Measurements from ENCODE around the gene SYT14.
"Not testable (repeated sequence)": the region's sequence is repeated elsewhere in the genome, so short reads cannot be mapped to it uniquely, and the experiment has no call there.

Gene SYT14

DNA sequence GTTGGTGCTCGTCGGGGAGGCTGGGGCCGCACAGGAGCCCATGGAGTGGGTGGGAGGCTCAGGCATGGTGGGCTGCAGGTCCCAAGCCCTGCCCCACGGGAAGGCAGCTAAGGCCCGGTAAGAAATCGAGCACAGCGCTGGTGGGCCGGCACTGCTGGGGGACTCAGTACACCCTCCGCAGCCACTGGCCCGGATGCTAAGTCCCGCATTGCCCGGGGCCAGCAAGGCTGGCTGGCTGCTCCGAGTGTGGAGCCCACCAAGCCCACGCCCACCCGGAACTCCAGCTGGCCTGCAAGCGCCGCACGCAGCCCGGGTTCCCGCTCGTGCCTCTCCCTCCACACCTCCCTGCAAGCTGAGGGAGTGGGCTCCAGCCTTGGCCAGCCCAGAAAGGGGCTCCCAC, 39.2 kb upstream of the SYT14 start:
- not testable (repeated sequence) for H3K36me3 ChIP-seq (ENCODE audit: control insufficient read depth in 1 of 2, insufficient read depth in 2 of 2, low read length in 2 of 2); H3K9ac ChIP-seq (ENCODE audit: low read length); H2BK120ac ChIP-seq (ENCODE audit: insufficient read depth, low read length, poor library complexity); H4K91ac ChIP-seq (ENCODE audit: low read depth, low read length); H3K4ac ChIP-seq (ENCODE audit: low read depth, low read length); H3K18ac ChIP-seq (ENCODE audit: low read length); H2AK5ac ChIP-seq (ENCODE audit: low read length); DNase-seq; H4K12ac ChIP-seq (ENCODE audit: low read depth, low read length); H3K79me1 ChIP-seq (ENCODE audit: low read length); H2BK5ac ChIP-seq (ENCODE audit: low read depth, low read length, poor library complexity); H3K79me2 ChIP-seq (ENCODE audit: control insufficient read depth, insufficient read depth, low read length, poor library complexity); H3K27me3 ChIP-seq (ENCODE audit: insufficient read depth, low read length); H3K9me3 ChIP-seq (ENCODE audit: insufficient read depth, low read depth, low read length); H3K27ac ChIP-seq (ENCODE audit: low read depth, low read length); H3K4me2 ChIP-seq (ENCODE audit: low read length); H3K4me3 ChIP-seq (ENCODE audit: low read depth, low read length); H2AFZ ChIP-seq (ENCODE audit: insufficient read depth, low read length, poor library complexity); H4K8ac ChIP-seq (ENCODE audit: low read depth, low read length); H3K14ac ChIP-seq (ENCODE audit: low read length); H3K23ac ChIP-seq (ENCODE audit: low read length)
- no CpG with 5 or more reads among the region's 21 CpGs for WGBS (ENCODE audit: extremely low coverage, insufficient coverage, insufficient read length)
- Histone ChIP-seq H2BK12ac (ENCODE audit: low read length) (peak overlapping the region; percentile 9), H3K4me1 (ENCODE audit: control insufficient read depth in 1 of 2, insufficient read depth in 2 of 2, low read length in 2 of 2) (peaks cover 8 to 12% of the 10 kb centered on the region in 2 experiments)

GRCh38 chr1:209899948-209900347, 38.1 kb upstream of the SYT14 start:
- Histone ChIP-seq H2AK5ac (ENCODE audit: low read length) (no peak overlapping the region), H3K79me1 (ENCODE audit: low read length) (peaks cover 6% of the 10 kb centered on the region), H4K8ac (ENCODE audit: low read depth, low read length) (no peak overlapping the region), H3K36me3 (ENCODE audit: control insufficient read depth in 1 of 2, insufficient read depth in 2 of 2, low read length in 2 of 2) (no peaks in the 10 kb centered on the region), H2BK120ac (ENCODE audit: insufficient read depth, low read length, poor library complexity) (no peak overlapping the region), H2BK5ac (ENCODE audit: low read depth, low read length, poor library complexity) (no peak overlapping the region), H3K4me3 (ENCODE audit: low read depth, low read length) (no peak overlapping the region), H3K14ac (ENCODE audit: low read length) (no peak overlapping the region), H3K9me3 (ENCODE audit: insufficient read depth, low read depth, low read length) (no peaks in the 10 kb centered on the region), H3K27ac (ENCODE audit: low read depth, low read length) (no peak overlapping the region), H4K91ac (ENCODE audit: low read depth, low read length) (no peak overlapping the region), H2AFZ (ENCODE audit: insufficient read depth, low read length, poor library complexity) (no peak overlapping the region), H3K18ac (ENCODE audit: low read length) (no peak overlapping the region), H3K9ac (ENCODE audit: low read length) (no peak overlapping the region), H3K27me3 (ENCODE audit: insufficient read depth, low read length) (no peaks in the 10 kb centered on the region), H3K4me1 (ENCODE audit: control insufficient read depth in 1 of 2, insufficient read depth in 2 of 2, low read length in 2 of 2) (peaks cover 6 to 9% of the 10 kb centered on the region in 2 experiments), H2BK12ac (ENCODE audit: low read length) (no peak overlapping the region), H4K12ac (ENCODE audit: low read depth, low read length) (no peak overlapping the region), H3K79me2 (ENCODE audit: control insufficient read depth, insufficient read depth, low read length, poor library complexity) (no peaks in the 10 kb centered on the region), H3K4me2 (ENCODE audit: low read length) (no peak overlapping the region), H3K23ac (ENCODE audit: low read length) (no peak overlapping the region), H3K4ac (ENCODE audit: low read depth, low read length) (no peak overlapping the region)
- DNase-seq, result no peak
- no CpG with 5 or more reads among the region's 3 CpGs for WGBS (ENCODE audit: extremely low coverage, insufficient coverage, insufficient read length)

DNA sequence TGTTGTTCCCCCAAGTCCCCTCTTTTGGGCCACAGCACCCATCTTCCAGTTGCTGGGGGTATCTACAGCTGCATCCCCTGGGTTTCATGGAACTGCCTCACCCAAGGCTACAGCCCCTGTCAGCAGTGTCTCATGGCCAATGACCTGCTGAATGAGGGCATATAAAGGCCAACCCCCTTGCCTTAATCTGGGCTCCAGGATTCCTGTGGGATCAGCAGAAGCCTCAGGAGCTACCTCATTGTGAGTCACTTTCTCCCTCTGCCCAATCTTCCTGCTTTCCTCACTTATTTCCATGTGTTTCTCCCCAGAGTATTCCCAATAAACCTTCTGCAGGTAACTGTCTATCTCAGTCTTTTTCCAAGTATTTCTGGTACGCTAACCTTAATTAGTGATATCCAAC, 37.3 kb upstream of the SYT14 start:
- no peak overlapping the region for H2AK5ac ChIP-seq (ENCODE audit: low read length)
- no peaks in the 10 kb centered on the region for H3K9me3 ChIP-seq (ENCODE audit: insufficient read depth, low read depth, low read length)
- no peak overlapping the region for H4K12ac ChIP-seq (ENCODE audit: low read depth, low read length)
- no peak overlapping the region for H3K18ac ChIP-seq (ENCODE audit: low read length)
- H3K23ac ChIP-seq (ENCODE audit: low read length), result no peak overlapping the region
- H4K91ac ChIP-seq (ENCODE audit: low read depth, low read length), result no peak overlapping the region
- H3K4me1 ChIP-seq (ENCODE audit: control insufficient read depth in 1 of 2, insufficient read depth in 2 of 2, low read length in 2 of 2), result peaks cover 5 to 6% of the 10 kb centered on the region in 2 experiments
- no peak overlapping the region for H3K27ac ChIP-seq (ENCODE audit: low read depth, low read length)
- H3K4ac ChIP-seq (ENCODE audit: low read depth, low read length), result no peak overlapping the region
- no peak overlapping the region for H3K4me3 ChIP-seq (ENCODE audit: low read depth, low read length)
- no peak overlapping the region for H2AFZ ChIP-seq (ENCODE audit: insufficient read depth, low read length, poor library complexity)
- H2BK12ac ChIP-seq (ENCODE audit: low read length), result no peak overlapping the region
- H2BK5ac ChIP-seq (ENCODE audit: low read depth, low read length, poor library complexity), result no peak overlapping the region
- H3K14ac ChIP-seq (ENCODE audit: low read length), result no peak overlapping the region
- DNase-seq, result no peak
- H4K8ac ChIP-seq (ENCODE audit: low read depth, low read length), result no peak overlapping the region
- no CpG with 5 or more reads among the region's 1 CpG for WGBS (ENCODE audit: extremely low coverage, insufficient coverage, insufficient read length)
- no peak overlapping the region for H3K9ac ChIP-seq (ENCODE audit: low read length)
- H3K79me1 ChIP-seq (ENCODE audit: low read length), result peaks cover 5% of the 10 kb centered on the region
- no peak overlapping the region for H3K4me2 ChIP-seq (ENCODE audit: low read length)
- H3K79me2 ChIP-seq (ENCODE audit: control insufficient read depth, insufficient read depth, low read length, poor library complexity), result no peaks in the 10 kb centered on the region
- H3K27me3 ChIP-seq (ENCODE audit: insufficient read depth, low read length), result no peaks in the 10 kb centered on the region
- H2BK120ac ChIP-seq (ENCODE audit: insufficient read depth, low read length, poor library complexity), result no peak overlapping the region
- no peaks in the 10 kb centered on the region for H3K36me3 ChIP-seq (ENCODE audit: control insufficient read depth in 1 of 2, insufficient read depth in 2 of 2, low read length in 2 of 2)

DNA sequence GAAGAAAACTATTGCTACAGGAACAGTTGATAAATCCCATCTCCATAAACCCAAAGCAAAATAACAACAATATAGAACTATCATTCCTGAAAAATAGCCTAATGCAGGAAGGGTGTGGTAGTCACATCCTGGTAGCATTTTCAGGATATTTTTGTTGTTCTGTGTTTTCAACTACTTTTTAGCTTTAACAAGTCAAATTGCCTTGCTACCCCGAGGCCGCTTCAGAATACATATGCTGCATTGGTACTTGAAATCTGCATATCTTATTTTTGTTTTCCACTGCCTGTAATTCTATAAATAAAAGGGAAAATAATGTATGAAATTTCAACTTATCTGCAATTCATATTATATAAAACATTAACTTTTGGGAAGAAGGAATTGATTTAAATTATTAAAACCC, 36.8 kb upstream of the SYT14 start:
- peaks cover 3% of the 10 kb centered on the region for H3K79me1 ChIP-seq (ENCODE audit: low read length)
- H3K4me3 ChIP-seq (ENCODE audit: low read depth, low read length), result no peak overlapping the region
- H3K79me2 ChIP-seq (ENCODE audit: control insufficient read depth, insufficient read depth, low read length, poor library complexity), result no peaks in the 10 kb centered on the region
- peaks cover 3% of the 10 kb centered on the region in 2 experiments for H3K4me1 ChIP-seq (ENCODE audit: control insufficient read depth in 1 of 2, insufficient read depth in 2 of 2, low read length in 2 of 2)
- no peaks in the 10 kb centered on the region for H3K36me3 ChIP-seq (ENCODE audit: control insufficient read depth in 1 of 2, insufficient read depth in 2 of 2, low read length in 2 of 2)
- no peak overlapping the region for H2BK120ac ChIP-seq (ENCODE audit: insufficient read depth, low read length, poor library complexity)
- H2BK12ac ChIP-seq (ENCODE audit: low read length), result no peak overlapping the region
- H4K8ac ChIP-seq (ENCODE audit: low read depth, low read length), result no peak overlapping the region
- H3K4me2 ChIP-seq (ENCODE audit: low read length), result no peak overlapping the region
- no peak overlapping the region for H2AK5ac ChIP-seq (ENCODE audit: low read length)
- H3K27ac ChIP-seq (ENCODE audit: low read depth, low read length), result no peak overlapping the region
- no CpG with 5 or more reads among the region's 2 CpGs for WGBS (ENCODE audit: extremely low coverage, insufficient coverage, insufficient read length)
- DNase-seq, result no peak
- H2AFZ ChIP-seq (ENCODE audit: insufficient read depth, low read length, poor library complexity), result no peak overlapping the region
- H3K9me3 ChIP-seq (ENCODE audit: insufficient read depth, low read depth, low read length), result no peaks in the 10 kb centered on the region
- no peak overlapping the region for H3K23ac ChIP-seq (ENCODE audit: low read length)
- H4K12ac ChIP-seq (ENCODE audit: low read depth, low read length), result no peak overlapping the region
- no peak overlapping the region for H3K4ac ChIP-seq (ENCODE audit: low read depth, low read length)
- H3K27me3 ChIP-seq (ENCODE audit: insufficient read depth, low read length), result no peaks in the 10 kb centered on the region
- H3K18ac ChIP-seq (ENCODE audit: low read length), result no peak overlapping the region
- H3K9ac ChIP-seq (ENCODE audit: low read length), result no peak overlapping the region
- no peak overlapping the region for H3K14ac ChIP-seq (ENCODE audit: low read length)
- H4K91ac ChIP-seq (ENCODE audit: low read depth, low read length), result no peak overlapping the region
- H2BK5ac ChIP-seq (ENCODE audit: low read depth, low read length, poor library complexity), result no peak overlapping the region
